GM20431 (cell line): ENCODE measurements around the gene RYR2.

Source experiments
- in situ Hi-C: fragments of 300-500 bp; cut with MseI, MboI; formaldehyde crosslinking; loops from one replicate; pipeline ENCODE4 v1.15.0; 2020; ENCODE audit warnings: low sequenced_read_pairs; ENCODE audit not compliant: unreplicated experiment

RYR2 gene

GRCh38 chr1:237041795-237042525, at the start of gene RYR2:
RYR2 (plus strand) TSS chr1:237042184; CDS start chr1:237042522, 338 bp downstream.
- in situ Hi-C loops: no loop called here

- in situ Hi-C loops: no loop called here
Measured at GRCh38 chr1:236992449-236992848, 49.5 kb upstream of the RYR2 start.

- in situ Hi-C loops: no loop called here
Measured at GRCh38 chr1:236994450-236994849, 47.5 kb upstream of the RYR2 start.

GRCh38 chr1:236997361-236997760, 44.6 kb upstream of the RYR2 start:
- in situ Hi-C loops: no loop called here

- in situ Hi-C loops: no loop called here
Measured at GRCh38 chr1:236997882-236998281, 44.1 kb upstream of the RYR2 start.

GRCh38 chr1:236998546-236998945, 43.4 kb upstream of the RYR2 start:
- in situ Hi-C loops: no loop called here

- in situ Hi-C loops: no loop called here
Measured at GRCh38 chr1:237000191-237000590, 41.8 kb upstream of the RYR2 start.

- in situ Hi-C loops: no loop called here
Measured at GRCh38 chr1:237003516-237003915, 38.5 kb upstream of the RYR2 start.

- in situ Hi-C loops: no loop called here
Measured at GRCh38 chr1:237004116-237004515, 37.9 kb upstream of the RYR2 start, which contains the start of gene MT1HL1. MT1HL1 (minus strand) TSS chr1:237004441; CDS start chr1:237004372, 69 bp downstream.

GRCh38 chr1:237005674-237006073, 36.3 kb upstream of the RYR2 start:
- in situ Hi-C loops: no loop called here

- in situ Hi-C loops: no loop called here
Measured at GRCh38 chr1:237007147-237007881, 34.7 kb upstream of the RYR2 start.

- in situ Hi-C loops: no loop called here
Measured at GRCh38 chr1:237009611-237010010, 32.4 kb upstream of the RYR2 start.

GRCh38 chr1:237011432-237011831, 30.6 kb upstream of the RYR2 start:
- in situ Hi-C loops: no loop called here

- in situ Hi-C loops: no loop called here
Measured at GRCh38 chr1:237012361-237012760, 29.6 kb upstream of the RYR2 start.

- in situ Hi-C loops: no loop called here
Measured at GRCh38 chr1:237012788-237013383, 29.1 kb upstream of the RYR2 start.

- in situ Hi-C loops: no loop called here
Measured at GRCh38 chr1:237013608-237014007, 28.4 kb upstream of the RYR2 start.

GRCh38 chr1:237016626-237017025, 25.4 kb upstream of the RYR2 start:
- in situ Hi-C loops: no loop called here

GRCh38 chr1:237018896-237019295, 23.1 kb upstream of the RYR2 start:
- in situ Hi-C loops: no loop called here

- in situ Hi-C loops: no loop called here
Measured at GRCh38 chr1:237025358-237026074, 16.5 kb upstream of the RYR2 start.

GRCh38 chr1:237029240-237029639, 12.7 kb upstream of the RYR2 start:
- in situ Hi-C loops: no loop called here
